RWPE1 (cell line): ENCODE measurements around the gene AMD1.

Source experiments
- CTCF ChIA-PET: fragments of 350-600 bp; sonication (Branson Sonifier 250); formaldehyde crosslinking; extraction: SDS; loops from one replicate; lab custom pipeline; 2021; lab: Yijun Ruan, JAX
- POLR2A ChIA-PET: fragments of 400-600 bp; formaldehyde crosslinking; extraction: SDS; loops from one replicate; lab custom pipeline; 2020; ENCODE audit warnings: antibody characterized with exemption; ENCODE audit not compliant: low non-redundant PET; lab: Yijun Ruan, JAX
- DNase-seq: peaks from one replicate; pipeline ENCODE4 v3.0.0; 2012; ENCODE audit warnings: low spot score
- H3K27ac ChIP-seq: fragments of 450-650 bp; 2 replicates; pipeline ENCODE4 v1.5.1; 2017
- CTCF ChIP-seq: fragments of 450-650 bp; conservative IDR thresholded peaks from 2 replicates; pipeline ENCODE4 v1.5.1; 2017; ENCODE audit warnings: low read depth, mild to moderate bottlenecking

The AMD1 gene

GRCh38 chr6:110876170-110876773, 1.7 kb downstream of the AMD1 start:
- peak overlapping the region; percentile 92 for H3K27ac ChIP-seq
- peak; percentile 75 for DNase-seq
- ChIA-PET CTCF (interaction anchor here (1.1 kb wide), 2 partner anchors 194 to 348 kb away, joined by 4 read pairs; no protein-coding TSS in a partner anchor), POLR2A (interaction anchor here (0.7 to 1.1 kb wide), 2 partner anchors 61 to 1622 kb away, joined by 4 to 9 read pairs; partner anchors contain the start of gene CDK19)
- TF ChIP-seq CTCF = no peak

- no peak overlapping the region for H3K27ac ChIP-seq
- POLR2A ChIA-PET = interaction anchor here (0.9 to 1.1 kb wide), 2 partner anchors 62 kb away, joined by 4 to 9 read pairs; partner anchors contain the start of gene CDK19
- no peak for DNase-seq
- CTCF ChIA-PET = interaction anchor here (1.1 to 1.8 kb wide), 3 partner anchors 195 to 349 kb away, joined by 4 to 7 read pairs (median 4); no protein-coding TSS in a partner anchor
- TF ChIP-seq CTCF = no peak
Observed at GRCh38 chr6:110876806-110877564, 2.4 kb downstream of the AMD1 start.

DNA sequence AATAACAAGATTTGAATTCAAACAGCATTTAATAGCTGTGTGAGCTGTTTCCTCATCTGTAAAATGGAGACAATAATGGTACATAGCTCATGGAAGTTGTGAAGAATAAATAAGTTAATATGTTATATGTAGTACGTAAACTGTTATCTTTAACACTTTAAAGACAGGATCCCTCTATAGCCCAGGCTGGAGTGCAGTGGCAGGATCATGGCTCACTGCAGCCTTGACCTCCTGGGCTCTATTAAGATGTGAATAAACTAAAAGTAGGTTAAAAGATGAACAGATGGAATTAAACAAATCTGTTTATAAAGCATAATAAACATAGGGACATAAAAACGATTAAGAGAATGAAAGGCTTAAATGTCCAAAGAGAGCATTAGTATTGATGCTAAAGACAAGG, 3.0 kb downstream of the AMD1 start:
- ChIA-PET CTCF (interaction anchor here (1.1 to 1.8 kb wide), 2 partner anchors 195 to 349 kb away, joined by 4 to 7 read pairs; no protein-coding TSS in a partner anchor), POLR2A (interaction anchor here (0.9 kb wide), 1 partner anchor 62 kb away, joined by 4 read pairs; the partner anchor contains the start of gene CDK19)
- no peak overlapping the region for H3K27ac ChIP-seq
- DNase-seq = no peak
- no peak for TF ChIP-seq CTCF

DNA sequence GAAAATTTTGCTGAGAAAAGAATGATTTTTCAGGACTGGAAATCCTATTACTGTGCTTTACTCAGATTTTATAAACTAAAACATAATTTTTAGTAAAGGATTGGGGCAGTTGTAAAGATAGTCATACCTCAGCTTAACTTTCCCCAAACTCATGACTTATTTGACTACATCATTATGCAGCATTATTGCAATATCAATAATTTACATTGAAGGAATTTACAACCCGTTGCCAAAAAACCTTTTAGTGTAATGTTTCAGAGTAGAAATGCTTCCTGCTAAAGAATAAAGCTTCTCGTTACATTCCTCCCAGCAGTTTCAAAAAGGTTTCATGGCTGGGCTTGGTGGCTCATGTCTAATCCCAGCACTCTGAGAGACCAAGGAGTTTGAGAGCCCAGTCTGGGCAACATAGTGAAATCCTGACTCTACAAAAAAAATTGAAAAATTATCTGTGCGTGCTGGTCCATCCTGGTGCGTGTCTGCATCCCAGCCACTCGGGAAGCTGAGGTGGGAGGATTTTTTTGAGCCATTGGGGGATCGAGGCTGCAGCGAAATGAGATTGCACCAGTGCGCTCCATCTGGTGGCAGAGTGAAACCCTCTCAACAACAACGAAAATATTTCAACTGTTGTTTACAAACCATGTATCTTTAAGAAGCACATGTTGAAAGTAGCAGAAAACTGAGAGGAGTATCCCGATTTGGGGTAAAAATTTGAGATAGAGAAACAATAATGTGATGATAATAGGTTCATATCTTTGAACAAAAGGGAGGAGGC, 4.4 kb downstream of the AMD1 start:
- ChIA-PET CTCF (interaction anchor here (0.5 to 1.8 kb wide), 6 partner anchors 8 to 396 kb away, joined by 3 to 7 read pairs (median 4); no protein-coding TSS in a partner anchor), POLR2A (no interaction called here)
- peak; percentile 54 for TF ChIP-seq CTCF
- peak overlapping the region; percentile 67 for H3K27ac ChIP-seq
- DNase-seq = no peak

GRCh38 chr6:110880651-110881050, 6.1 kb downstream of the AMD1 start:
- ChIA-PET POLR2A (no interaction called here), CTCF (no interaction called here)
- no peak overlapping the region for H3K27ac ChIP-seq
- DNase-seq = no peak
- TF ChIP-seq CTCF = no peak
